Stimulated activated CD8-positive, alpha-beta memory T cell treated with anti-CD3 and anti-CD28 coated beads, Interleukin-12 subunit alpha, Interleukin-12 subunit beta, amount 100 ng/mL, for 24 hours (primary cell): ENCODE data around the gene BCR.

Experiments
- DNase-seq: peaks from one replicate; pipeline ENCODE4 v3.0.0-alpha.2; 2020; ENCODE audit errors: extremely low read depth

The BCR gene

GRCh38 chr22:23262518-23263332, 82.4 kb downstream of the BCR start:
- DNase-seq: no peak

GRCh38 chr22:23263651-23264555, 83.6 kb downstream of the BCR start:
- peak; percentile 21 for DNase-seq

GRCh38 chr22:23264610-23265367, 84.5 kb downstream of the BCR start:
- DNase-seq: no peak

- no peak for DNase-seq
Measured at GRCh38 chr22:23265368-23265700, 85.0 kb downstream of the BCR start.

- no peak for DNase-seq
Measured at GRCh38 chr22:23266780-23267179, 86.5 kb downstream of the BCR start.

- no peak for DNase-seq
Measured at GRCh38 chr22:23267226-23268043, 87.1 kb downstream of the BCR start.

- no peak for DNase-seq
Measured at GRCh38 chr22:23268139-23268712, 87.9 kb downstream of the BCR start.

- DNase-seq: no peak
Measured at GRCh38 chr22:23268877-23269276, 88.6 kb downstream of the BCR start.

GRCh38 chr22:23269441-23270211, 89.3 kb downstream of the BCR start:
- no peak for DNase-seq

- no peak for DNase-seq
Measured at GRCh38 chr22:23270212-23270733, 90.0 kb downstream of the BCR start.

- DNase-seq: no peak
Measured at GRCh38 chr22:23270798-23271596, 90.7 kb downstream of the BCR start.

- no peak for DNase-seq
Measured at GRCh38 chr22:23271597-23271908, 91.2 kb downstream of the BCR start.

- DNase-seq: no peak
Measured at GRCh38 chr22:23272371-23272770, 92.1 kb downstream of the BCR start.

- DNase-seq: no peak
Measured at GRCh38 chr22:23272834-23273233, 92.5 kb downstream of the BCR start.

GRCh38 chr22:23273445-23274145, 93.3 kb downstream of the BCR start:
- no peak for DNase-seq

GRCh38 chr22:23274146-23274526, 93.8 kb downstream of the BCR start:
- no peak for DNase-seq

GRCh38 chr22:23274891-23275694, 94.8 kb downstream of the BCR start:
- no peak for DNase-seq

GRCh38 chr22:23275751-23276150, 95.4 kb downstream of the BCR start:
- no peak for DNase-seq
